MM.1S (cell line): Measurements from ENCODE around the gene KIF25.

Experiments
- DNase-seq: peaks from one replicate; pipeline ENCODE4 v3.0.0-alpha.2; 2015
- H2AFZ ChIP-seq: fragments of 300-600 bp; sonication (generic); 2 replicates; pipeline ENCODE4 v1.6.0; 2016; ENCODE audit warnings: antibody characterized with exemption, low read length
- H3F3A ChIP-seq: fragments of 300-600 bp; sonication (generic); 2 replicates; pipeline ENCODE4 v1.6.1; 2016; ENCODE audit warnings: mild to moderate bottlenecking, antibody characterized with exemption, low read length, moderate library complexity, mixed read lengths; ENCODE audit not compliant: insufficient read depth
- H3K27ac ChIP-seq: fragments of 300-600 bp; sonication (generic); 2 replicates; pipeline ENCODE4 v1.5.1; 2016; ENCODE audit warnings: mild to moderate bottlenecking, low read length
- H3K27me3 ChIP-seq: fragments of 300-600 bp; sonication (generic); replicated peaks from 2 replicates; pipeline ENCODE4 v1.6.0; 2016; ENCODE audit warnings: low read length; ENCODE audit not compliant: insufficient read depth
- H3K36me3 ChIP-seq: fragments of 300-600 bp; sonication (generic); replicated peaks from 2 replicates; pipeline ENCODE4 v1.6.1; 2016; ENCODE audit warnings: mild to moderate bottlenecking, low read length, mixed read lengths; ENCODE audit not compliant: insufficient read depth
- H3K4me1 ChIP-seq: fragments of 300-600 bp; sonication (generic); 2 replicates; pipeline ENCODE4 v1.6.1; 2016; ENCODE audit warnings: low read length, mixed read lengths
- H3K4me2 ChIP-seq: fragments of 300-600 bp; sonication (generic); 2 replicates; pipeline ENCODE4 v1.6.0; 2016; ENCODE audit warnings: low read depth, low read length
- H3K4me3 ChIP-seq: fragments of 300-600 bp; sonication (generic); 2 replicates; pipeline ENCODE4 v1.5.1; 2016; ENCODE audit warnings: low read length, mixed read lengths
- H3K79me2 ChIP-seq: fragments of 300-600 bp; sonication (generic); 2 replicates; pipeline ENCODE4 v1.6.1; 2016; ENCODE audit warnings: mixed run types, low read length, mixed read lengths
- H3K9ac ChIP-seq: fragments of 300-600 bp; sonication (generic); 2 replicates; pipeline ENCODE4 v1.6.1; 2016; ENCODE audit warnings: low read length, mixed read lengths
- H3K9me2 ChIP-seq: fragments of 300-600 bp; sonication (generic); replicated peaks from 2 replicates; pipeline ENCODE4 v1.6.1; 2016; ENCODE audit warnings: mild to moderate bottlenecking, low read length, mixed read lengths; ENCODE audit not compliant: insufficient read depth
- H3K9me3 ChIP-seq: fragments of 300-600 bp; sonication (generic); replicated peaks from 2 replicates; pipeline ENCODE4 v1.6.1; 2016; ENCODE audit warnings: mild to moderate bottlenecking, low read length, mixed read lengths; ENCODE audit not compliant: insufficient read depth
- H4K20me1 ChIP-seq: fragments of 300-600 bp; sonication (generic); 2 replicates; pipeline ENCODE4 v1.6.1; 2016; ENCODE audit warnings: mild to moderate bottlenecking, low read length, moderate library complexity, mixed read lengths; ENCODE audit not compliant: insufficient read depth
- CTCF ChIP-seq: fragments of 300-600 bp; sonication (generic); IDR thresholded peaks from 2 replicates; pipeline ENCODE4 v1.5.1; 2016; ENCODE audit warnings: antibody characterized with exemption, low read length, mixed read lengths
- EZH2 ChIP-seq: fragments of 300-600 bp; sonication (generic); optimal IDR thresholded peaks from 2 replicates; pipeline ENCODE3; 2017; ENCODE audit warnings: low read depth, mild to moderate bottlenecking, antibody characterized with exemption, low read length, mixed read lengths
- EZH2phosphoT487 ChIP-seq: fragments of 300-600 bp; sonication (generic); IDR thresholded peaks from 2 replicates; pipeline ENCODE4 v1.6.1; 2018; ENCODE audit warnings: antibody characterized with exemption, low read length

KIF25 gene

GRCh38 chr6:168033791-168034190, 36.3 kb downstream of the KIF25 start:
- no peaks in the 10 kb centered on the region for H3K9me3 ChIP-seq
- H3K4me3 ChIP-seq = no peak overlapping the region
- TF ChIP-seq EZH2phosphoT487 (no peak), CTCF (no peak), EZH2 (no peak)
- no peaks in the 10 kb centered on the region for H4K20me1 ChIP-seq
- H3K27ac ChIP-seq = no peak overlapping the region
- no peaks in the 10 kb centered on the region for H3K4me1 ChIP-seq
- no peak overlapping the region for H3K9ac ChIP-seq
- no peak overlapping the region for H2AFZ ChIP-seq
- H3K4me2 ChIP-seq = no peak overlapping the region
- no peaks in the 10 kb centered on the region for H3K9me2 ChIP-seq
- DNase-seq = no peak
- no peaks in the 10 kb centered on the region for H3K36me3 ChIP-seq
- no peaks in the 10 kb centered on the region for H3K79me2 ChIP-seq
- no peaks in the 10 kb centered on the region; the same call in 1 of the 2 replicates for H3K27me3 ChIP-seq
- H3F3A ChIP-seq = no peaks in the 10 kb centered on the region

GRCh38 chr6:168034537-168034936, 37.1 kb downstream of the KIF25 start:
- Histone ChIP-seq H3K4me3 (no peak overlapping the region), H3K9ac (no peak overlapping the region), H3K79me2 (no peaks in the 10 kb centered on the region), H3F3A (no peaks in the 10 kb centered on the region), H3K4me1 (no peaks in the 10 kb centered on the region), H3K9me2 (no peaks in the 10 kb centered on the region), H3K27me3 (no peaks in the 10 kb centered on the region; the same call in 1 of the 2 replicates), H3K36me3 (no peaks in the 10 kb centered on the region), H3K9me3 (no peaks in the 10 kb centered on the region), H3K27ac (no peak overlapping the region), H3K4me2 (no peak overlapping the region), H2AFZ (no peak overlapping the region), H4K20me1 (no peaks in the 10 kb centered on the region)
- TF ChIP-seq CTCF (no peak), EZH2 (no peak), EZH2phosphoT487 (no peak)
- DNase-seq = no peak

- Histone ChIP-seq H3F3A (no peaks in the 10 kb centered on the region), H4K20me1 (no peaks in the 10 kb centered on the region), H3K27ac (no peak overlapping the region), H2AFZ (no peak overlapping the region), H3K79me2 (no peaks in the 10 kb centered on the region), H3K36me3 (no peaks in the 10 kb centered on the region), H3K27me3 (no peaks in the 10 kb centered on the region; the same call in 1 of the 2 replicates), H3K9ac (no peak overlapping the region), H3K4me2 (no peak overlapping the region), H3K4me1 (no peaks in the 10 kb centered on the region), H3K9me3 (no peaks in the 10 kb centered on the region), H3K4me3 (no peak overlapping the region), H3K9me2 (no peaks in the 10 kb centered on the region)
- TF ChIP-seq CTCF (no peak), EZH2 (no peak), EZH2phosphoT487 (no peak)
- DNase-seq = no peak
Measured at GRCh38 chr6:168035098-168035660, 37.7 kb downstream of the KIF25 start.
